HCT116 (cell line): ENCODE data around the gene CMTM6. TPM values are rescaled to one million over a fixed set of nuclear protein-coding genes. Genes with fewer than 3 reads are reported as not detected.

Experiments
- ATAC-seq: fragments of 200-7000 bp; cut with Tn5 transposase; 2 replicates; pipeline ENCODE4 v1.9.1; 2020; ENCODE audit warnings: mild to moderate bottlenecking, moderate library complexity
- BruUV-seq: library from RNA; stranded (reverse); fragments of 400-500 nt; replicated peaks from 2 replicates; lab custom pipeline; 2021; lab: Mats Ljungman, UMichigan
- CTCF ChIA-PET: fragments of 300-600 bp; sonication (Branson Sonifier 250); formaldehyde crosslinking; loops from one replicate; lab custom pipeline; 2021; ENCODE audit warnings: antibody characterized with exemption; lab: Charles Lee
- POLR2A ChIA-PET: fragments of 300-600, 350-600 bp; sonication (Branson Sonifier 250); formaldehyde crosslinking; loops from one replicate; lab custom pipeline; 2021; ENCODE audit warnings: antibody characterized with exemption; lab: Charles Lee
- RAD21 ChIA-PET, 2 experiments: fragments of 300-600 bp; sonication (Branson Sonifier 250); formaldehyde crosslinking; loops; one replicate each; lab custom pipeline; 2023; ENCODE audit warnings: low total read pairs in 2 of 2; ENCODE audit not compliant: uncharacterized antibody in 2 of 2, unreplicated experiment in 2 of 2, low non-redundant PET in 1 of 2; lab: Charles Lee
- DNase-seq: peaks from one replicate; pipeline ENCODE4 v3.0.0-alpha.2; 2010; ENCODE audit warnings: low read depth, low spot score
- H2AFZ ChIP-seq: fragments of 200-600 bp; shearing (Covaris generic), sonication (generic); 2 replicates; pipeline ENCODE4 v1.6.1; 2017; ENCODE audit warnings: low read depth, mixed run types, mixed read lengths, antibody characterized with exemption, low read length; ENCODE audit not compliant: poor library complexity, severe bottlenecking
- H3K27ac ChIP-seq: 2 replicates; pipeline ENCODE4 v1.5.1; 2012; ENCODE audit warnings: low read depth, low read length
- H3K27me3 ChIP-seq: fragments of 200-600 bp; sonication (generic); 2 replicates; pipeline ENCODE4 v1.6.1; 2016; ENCODE audit warnings: mixed run types, low read length, mixed read lengths; ENCODE audit not compliant: insufficient read depth
- H3K36me3 ChIP-seq, 2 experiments: fragments of 200-500 bp in 1 of 2; fragments of 200-600 bp in 1 of 2; sonication (Bioruptor generic) in 1 of 2; sonication (generic) in 1 of 2; 2 replicates each; pipeline versions ENCODE4 v1.5.1 to v1.6.1; 2014 to 2016; ENCODE audit warnings: low read length in 2 of 2, inconsistent platforms in 1 of 2, mixed read lengths in 1 of 2, mixed run types in 1 of 2; ENCODE audit not compliant: insufficient read depth in 2 of 2, control insufficient read depth in 1 of 2
- H3K4me1 ChIP-seq, 2 experiments: fragments of 200-600 bp in 1 of 2; sonication (generic) in 1 of 2; 2 replicates each; pipeline versions ENCODE4 v1.5.1 to v1.6.1; 2012 to 2017; ENCODE audit warnings: low read length in 2 of 2, inconsistent platforms in 1 of 2, mild to moderate bottlenecking in 1 of 2, mixed read lengths in 1 of 2, mixed run types in 1 of 2, moderate library complexity in 1 of 2; ENCODE audit not compliant: insufficient read depth in 2 of 2, control insufficient read depth in 1 of 2
- H3K4me2 ChIP-seq: fragments of 200-600 bp; sonication (generic); 2 replicates; pipeline ENCODE4 v1.6.1; 2017; ENCODE audit warnings: mixed run types, low read length, mixed read lengths
- H3K4me3 ChIP-seq, 2 experiments: fragments of 200-600 bp in 1 of 2; sonication (generic) in 1 of 2; replicated peaks in 1 of 2; 2 replicates each; pipeline ENCODE4 v1.5.1; 2011 to 2016; ENCODE audit warnings: low read length in 2 of 2, control low read depth in 1 of 2, low read depth in 1 of 2, mild to moderate bottlenecking in 1 of 2, mixed read lengths in 1 of 2, mixed run types in 1 of 2
- H3K79me2 ChIP-seq: fragments of 200-600 bp; sonication (generic); 2 replicates; pipeline ENCODE4 v1.6.1; 2017; ENCODE audit warnings: mild to moderate bottlenecking, mixed run types, low read length, moderate library complexity, mixed read lengths; ENCODE audit not compliant: insufficient read depth
- H3K9ac ChIP-seq: fragments of 200-600 bp; sonication (generic); 2 replicates; pipeline ENCODE4 v1.6.1; 2016; ENCODE audit warnings: low read length, mixed read lengths
- H3K9me2 ChIP-seq: fragments of 200-600 bp; sonication (generic), shearing (Covaris generic); 2 replicates; pipeline ENCODE4 v1.6.1; 2017; ENCODE audit warnings: mixed run types, mild to moderate bottlenecking, moderate library complexity; ENCODE audit not compliant: insufficient read depth
- H3K9me3 ChIP-seq, 2 experiments: fragments of 200-500 bp in 1 of 2; fragments of 200-600 bp in 1 of 2; sonication (Bioruptor generic) in 1 of 2; sonication (generic) in 1 of 2; 2 replicates each; pipeline ENCODE4 v1.6.1; 2014 to 2017; ENCODE audit warnings: low read length in 2 of 2, mixed read lengths in 2 of 2, inconsistent platforms in 1 of 2, low read depth in 1 of 2, mild to moderate bottlenecking in 1 of 2, mixed run types in 1 of 2, moderate library complexity in 1 of 2; ENCODE audit not compliant: control insufficient read depth in 1 of 2, insufficient read depth in 1 of 2
- H4K20me1 ChIP-seq: fragments of 200-600 bp; sonication (generic), shearing (Covaris generic); 2 replicates; pipeline ENCODE4 v1.6.1; 2017; ENCODE audit warnings: mixed run types, mild to moderate bottlenecking, moderate library complexity; ENCODE audit not compliant: insufficient read depth
- ATF3 ChIP-seq: IDR thresholded peaks from 2 replicates; pipeline ENCODE4 v1.6.1; 2012
- EGR1 ChIP-seq: IDR thresholded peaks from 2 replicates; pipeline ENCODE4 v1.6.1; 2012; ENCODE audit warnings: low read depth
- EZH2 ChIP-seq: fragments of 200-600 bp; sonication (generic); IDR thresholded peaks from 2 replicates; pipeline ENCODE4 v1.6.1; 2017; ENCODE audit warnings: antibody characterized with exemption, mixed run types
- EZH2phosphoT487 ChIP-seq: fragments of 200-600 bp; IDR thresholded peaks from 2 replicates; pipeline ENCODE4 v1.6.1; 2018; ENCODE audit warnings: antibody characterized with exemption, borderline replicate concordance
- FOSL1 ChIP-seq: IDR thresholded peaks from 2 replicates; pipeline ENCODE4 v1.6.1; 2012; ENCODE audit warnings: low read depth
- JUND ChIP-seq: IDR thresholded peaks from 2 replicates; pipeline ENCODE4 v1.6.1; 2012
- POLR2A ChIP-seq: IDR thresholded peaks from 2 replicates; pipeline ENCODE4 v1.7.0; 2011; ENCODE audit warnings: borderline replicate concordance; ENCODE audit not compliant: insufficient read depth, insufficient read length; ENCODE audit errors: extremely low read depth
- RAD21 ChIP-seq: IDR thresholded peaks from 2 replicates; pipeline ENCODE4 v1.6.1; 2012; ENCODE audit warnings: low read depth, mild to moderate bottlenecking
- REST ChIP-seq: IDR thresholded peaks from 2 replicates; pipeline ENCODE4 v1.6.1; 2012; ENCODE audit warnings: low read depth
- SIN3A ChIP-seq: IDR thresholded peaks from 2 replicates; pipeline ENCODE4 v1.6.1; 2012; ENCODE audit warnings: low read depth
- SP1 ChIP-seq: IDR thresholded peaks from 2 replicates; pipeline ENCODE4 v1.6.1; 2012; ENCODE audit warnings: low read depth
- SRF ChIP-seq: IDR thresholded peaks from 2 replicates; pipeline ENCODE4 v1.6.1; 2012; ENCODE audit warnings: low read depth
- TCF7L2 ChIP-seq: IDR thresholded peaks from 2 replicates; pipeline ENCODE4 v1.7.0; 2011; ENCODE audit warnings: borderline replicate concordance, inconsistent platforms; ENCODE audit not compliant: insufficient read depth, insufficient read length; ENCODE audit errors: extremely low read depth
- YY1 ChIP-seq: IDR thresholded peaks from 2 replicates; pipeline ENCODE4 v1.6.1; 2011; ENCODE audit warnings: low read length, low read depth, moderate library complexity, mild to moderate bottlenecking; ENCODE audit not compliant: insufficient replicate concordance; ENCODE audit errors: extremely low read depth
- ZFX ChIP-seq: fragments of 450-650 bp; IDR thresholded peaks from 2 replicates; pipeline ENCODE4 v1.6.1; 2017
- ZNF274 ChIP-seq: fragments of 200-500 bp; sonication (Bioruptor generic); IDR thresholded peaks from 2 replicates; pipeline ENCODE4 v1.6.1; 2014; ENCODE audit warnings: mild to moderate bottlenecking, low read depth, low read length, inconsistent platforms
- intact Hi-C: fragments of 100-400 bp; cut with micrococcal nuclease; formaldehyde crosslinking; loops from 2 replicates; pipeline ENCODE4 v1.10.0; 2022
- total RNA-seq: library from RNA; stranded (reverse); gene quantifications from one replicate; pipeline ENCODE4 v1.2.1, GENCODE V29; 2021; ENCODE audit not compliant: unreplicated experiment
- TF ChIP-seq, protein P1 (sequence below): IDR thresholded peaks from 2 replicates; pipeline ENCODE4 v1.6.1; 2011; ENCODE audit warnings: mild to moderate bottlenecking, low read length, moderate library complexity; ENCODE audit not compliant: insufficient replicate concordance; ENCODE audit errors: extremely low read depth
- TF ChIP-seq, protein P2 (sequence below): IDR thresholded peaks from 2 replicates; pipeline ENCODE4 v1.6.1; 2012
- TF ChIP-seq, protein P3 (sequence below), 3 experiments: fragments of 200-600 bp in 1 of 3; sonication (generic) in 1 of 3; IDR thresholded peaks in 2 of 3; conservative IDR thresholded peaks in 1 of 3; 2 replicates each; pipeline ENCODE4 v1.5.1; 2012 to 2017; ENCODE audit warnings: low read depth in 2 of 3, low read length in 2 of 3, antibody characterized with exemption in 1 of 3, borderline replicate concordance in 1 of 3, control low read depth in 1 of 3, mild to moderate bottlenecking in 1 of 3, mixed read lengths in 1 of 3, mixed run types in 1 of 3, moderate library complexity in 1 of 3; ENCODE audit not compliant: insufficient read depth in 1 of 3

The CMTM6 gene
- total RNA-seq, 1 experiment from 2014 or later: 41.1 TPM

- DNase-seq: no peak
- H3K4me1 ChIP-seq: no peaks in the 10 kb centered on the region
- H3K36me3 ChIP-seq: peaks cover 3 to 35% of the 10 kb centered on the region in 2 experiments; a peak in 3 of 4 replicates
- peaks cover 9% of the 10 kb centered on the region; the same call in 1 of the 2 replicates for H4K20me1 ChIP-seq
- no peak overlapping the region for H3K9ac ChIP-seq
- H3K27ac ChIP-seq: no peak overlapping the region
- ChIA-PET CTCF (interaction anchor here (1.1 kb wide), 1 partner anchor 17 kb away, joined by 3 read pairs; no protein-coding TSS in a partner anchor), RAD21 (no interaction called here), POLR2A (no interaction called here)
- intact Hi-C loops: no loop called here
- no peaks in the 10 kb centered on the region for H3K9me3 ChIP-seq
- no peak overlapping the region for H3K4me3 ChIP-seq
- no peak overlapping the region for H3K4me2 ChIP-seq
- TF ChIP-seq RAD21: no peak
- TF ChIP-seq POLR2A: no peak
- TF ChIP-seq EGR1: no peak
- TF ChIP-seq ATF3: no peak
- TF ChIP-seq TCF7L2: no peak
- no peak for TF ChIP-seq ZFX
- no peak for TF ChIP-seq SRF
- no peak for TF ChIP-seq YY1
- TF ChIP-seq, protein P1, sequence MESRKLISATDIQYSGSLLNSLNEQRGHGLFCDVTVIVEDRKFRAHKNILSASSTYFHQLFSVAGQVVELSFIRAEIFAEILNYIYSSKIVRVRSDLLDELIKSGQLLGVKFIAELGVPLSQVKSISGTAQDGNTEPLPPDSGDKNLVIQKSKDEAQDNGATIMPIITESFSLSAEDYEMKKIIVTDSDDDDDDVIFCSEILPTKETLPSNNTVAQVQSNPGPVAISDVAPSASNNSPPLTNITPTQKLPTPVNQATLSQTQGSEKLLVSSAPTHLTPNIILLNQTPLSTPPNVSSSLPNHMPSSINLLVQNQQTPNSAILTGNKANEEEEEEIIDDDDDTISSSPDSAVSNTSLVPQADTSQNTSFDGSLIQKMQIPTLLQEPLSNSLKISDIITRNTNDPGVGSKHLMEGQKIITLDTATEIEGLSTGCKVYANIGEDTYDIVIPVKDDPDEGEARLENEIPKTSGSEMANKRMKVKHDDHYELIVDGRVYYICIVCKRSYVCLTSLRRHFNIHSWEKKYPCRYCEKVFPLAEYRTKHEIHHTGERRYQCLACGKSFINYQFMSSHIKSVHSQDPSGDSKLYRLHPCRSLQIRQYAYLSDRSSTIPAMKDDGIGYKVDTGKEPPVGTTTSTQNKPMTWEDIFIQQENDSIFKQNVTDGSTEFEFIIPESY: no peak
- TF ChIP-seq FOSL1: no peak
- TF ChIP-seq, protein P2, sequence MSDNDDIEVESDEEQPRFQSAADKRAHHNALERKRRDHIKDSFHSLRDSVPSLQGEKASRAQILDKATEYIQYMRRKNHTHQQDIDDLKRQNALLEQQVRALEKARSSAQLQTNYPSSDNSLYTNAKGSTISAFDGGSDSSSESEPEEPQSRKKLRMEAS: no peak
- no peak for TF ChIP-seq JUND
- no peak for TF ChIP-seq ZNF274
- TF ChIP-seq SP1: no peak
- TF ChIP-seq REST: no peak
- TF ChIP-seq, protein P3, sequence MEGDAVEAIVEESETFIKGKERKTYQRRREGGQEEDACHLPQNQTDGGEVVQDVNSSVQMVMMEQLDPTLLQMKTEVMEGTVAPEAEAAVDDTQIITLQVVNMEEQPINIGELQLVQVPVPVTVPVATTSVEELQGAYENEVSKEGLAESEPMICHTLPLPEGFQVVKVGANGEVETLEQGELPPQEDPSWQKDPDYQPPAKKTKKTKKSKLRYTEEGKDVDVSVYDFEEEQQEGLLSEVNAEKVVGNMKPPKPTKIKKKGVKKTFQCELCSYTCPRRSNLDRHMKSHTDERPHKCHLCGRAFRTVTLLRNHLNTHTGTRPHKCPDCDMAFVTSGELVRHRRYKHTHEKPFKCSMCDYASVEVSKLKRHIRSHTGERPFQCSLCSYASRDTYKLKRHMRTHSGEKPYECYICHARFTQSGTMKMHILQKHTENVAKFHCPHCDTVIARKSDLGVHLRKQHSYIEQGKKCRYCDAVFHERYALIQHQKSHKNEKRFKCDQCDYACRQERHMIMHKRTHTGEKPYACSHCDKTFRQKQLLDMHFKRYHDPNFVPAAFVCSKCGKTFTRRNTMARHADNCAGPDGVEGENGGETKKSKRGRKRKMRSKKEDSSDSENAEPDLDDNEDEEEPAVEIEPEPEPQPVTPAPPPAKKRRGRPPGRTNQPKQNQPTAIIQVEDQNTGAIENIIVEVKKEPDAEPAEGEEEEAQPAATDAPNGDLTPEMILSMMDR (IDR thresholded peaks at IDR 0.05 in 2 of 3, conservative IDR thresholded peaks at IDR 0.05 in 1 of 3; ENCODE audit: borderline replicate concordance in 1 of 3, insufficient read depth in 1 of 3, low read depth in 2 of 3, low read length in 2 of 3): no peak
- TF ChIP-seq SIN3A: no peak
- TF ChIP-seq EZH2: no peak
- TF ChIP-seq EZH2phosphoT487: no peak
- TF ChIP-seq, all 23 proteins: peak for 0
- peaks cover 70% of the 10 kb centered on the region for H3K79me2 ChIP-seq
- H2AFZ ChIP-seq: no peak overlapping the region
- no TSS peak for BruUV-seq
- ATAC-seq: no peak
- no peaks in the 10 kb centered on the region for H3K27me3 ChIP-seq
- no peaks in the 10 kb centered on the region for H3K9me2 ChIP-seq
These were observed 52.2 kb downstream of the CMTM6 start for GRCh38 chr3:32450426-32450825.
